ENCODE data around the gene SPSB1. TPM values are rescaled to one million over a fixed set of nuclear protein-coding genes. Genes with fewer than 3 reads are reported as not detected.

Gene SPSB1
- total and polyA plus RNA-seq, 2 of the 4 experiments (the other 2 are of a cell fraction), result 16.7 to 19.8 TPM

DNA sequence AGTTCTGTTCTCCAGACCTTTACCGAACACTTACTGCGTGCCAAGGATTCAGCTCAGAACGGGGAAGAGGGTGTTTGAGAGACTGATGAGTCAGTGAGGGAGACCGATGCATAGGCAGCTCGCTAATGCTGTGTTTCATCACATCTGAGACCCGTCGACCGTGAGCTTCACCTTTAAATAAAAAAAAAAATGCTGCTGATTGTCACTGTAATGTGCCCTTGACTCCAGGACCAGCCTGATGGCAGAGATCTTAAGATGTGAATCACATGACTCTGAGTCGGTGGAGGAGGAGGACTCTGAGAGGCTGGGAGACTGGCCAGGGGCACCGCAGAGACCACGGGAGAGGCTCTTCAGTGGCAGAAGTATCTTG is 28.8 kb downstream of the SPSB1 start:
- intact Hi-C loops (cut with micrococcal nuclease) (loop anchor here (2.0 kb wide), 1 partner anchor 27 kb away; no protein-coding TSS in a partner anchor), dilution Hi-C loops (cut with HindIII; ENCODE audit: low sequenced_read_pairs, unreplicated experiment) (no loop called here), in situ Hi-C loops (cut with MboI; ENCODE audit: low sequenced_read_pairs) (no loop called here)
- Histone ChIP-seq H3K4me2 (ENCODE audit: low read depth, low read length) (peak overlapping the region; percentile 91), H3K23ac (ENCODE audit: low read depth, low read length) (peak overlapping the region; percentile 74; the same call in 1 of the 2 replicates), H3K4me1 (ENCODE audit: control insufficient read depth, insufficient read depth, low read length) (peaks cover 47% of the 10 kb centered on the region), H3K79me1 (ENCODE audit: low read depth in 1 of 2, low read length in 2 of 2) (peaks cover 39 to 95% of the 10 kb centered on the region in 2 experiments), H4K5ac (ENCODE audit: low read depth, low read length) (peak overlapping the region; percentile 11; the same call in 1 of the 2 replicates), H2BK20ac (ENCODE audit: low read depth, low read length) (peak overlapping the region; percentile 75), H4K91ac (ENCODE audit: insufficient read depth, low read depth, low read length) (peak overlapping the region; percentile 75), H3K56ac (ENCODE audit: extremely low read depth, insufficient read depth, low read length) (peak overlapping the region; percentile 35; the same call in 1 of the 2 replicates), H3K4ac (ENCODE audit: low read depth, low read length) (peak overlapping the region; percentile 79), H3K18ac (ENCODE audit: low read depth, low read length) (peak overlapping the region; percentile 50; the same call in 1 of the 2 replicates), H3K36me3 (ENCODE audit: control insufficient read depth, insufficient read depth, low read length) (no peaks in the 10 kb centered on the region; the same call in 1 of the 2 replicates), H3K27ac (ENCODE audit: insufficient read depth, low read length) (peak overlapping the region; percentile 85), H3K9me3 (ENCODE audit: control insufficient read depth, insufficient read depth, low read length) (no peaks in the 10 kb centered on the region), H3K27me3 (ENCODE audit: control insufficient read depth, insufficient read depth, low read length) (no peaks in the 10 kb centered on the region), H3K9me1 (ENCODE audit: insufficient read depth, low read length) (peaks cover 65% of the 10 kb centered on the region), H4K8ac (ENCODE audit: low read depth in 2 of 2, low read length in 2 of 2) (peak overlapping the region in 1 of 2 experiments; percentile 41; a peak in 1 of 4 replicates), H2AK5ac (ENCODE audit: low read depth, low read length) (peak overlapping the region; percentile 92), H3K9ac (ENCODE audit: low read depth, low read length) (peak overlapping the region; percentile 19), H2AK9ac (replicated peaks; ENCODE audit: low read depth, low read length, poor library complexity) (peak overlapping the region; percentile 61), H2AFZ (replicated peaks; ENCODE audit: low read length, poor library complexity) (peak overlapping the region; percentile 68), H3K4me3 (ENCODE audit: insufficient read depth, low read depth, low read length) (peak overlapping the region; percentile 21; the same call in 1 of the 2 replicates), H4K20me1 (ENCODE audit: insufficient read depth, low read length) (peaks cover 99% of the 10 kb centered on the region), H2BK5ac (ENCODE audit: low read depth, low read length, poor library complexity, severe bottlenecking) (peak overlapping the region; percentile 90), H2BK15ac (ENCODE audit: low read depth, low read length) (0 out of 3 replicates have a peak overlapping the region, but pooled peaks have one; percentile 6), H3K14ac (replicated peaks; ENCODE audit: low read depth, low read length) (peak overlapping the region; percentile 70), H2BK120ac (ENCODE audit: low read depth, low read length) (peak overlapping the region; percentile 82)
- ATAC-seq (ENCODE audit: low read depth) (peak; percentile 79), DNase-seq (peak; percentile 91)
- 20% methylated on average over 1 of the region's 11 CpGs; no CpG with 5 or more reads in 1 of the 2 experiments for WGBS, 2 experiments (ENCODE audit: extremely low coverage in 2 of 2, insufficient read length in 1 of 2)
- POLR2A ChIA-PET (ENCODE audit: unreplicated experiment), result interaction anchor here (0.6 to 0.7 kb wide), 4 partner anchors 24 to 137 kb away, joined by 4 to 17 read pairs (median 7); no protein-coding TSS in a partner anchor
- CTCF ChIA-PET, result interaction anchor here (0.6 to 1.5 kb wide), 4 partner anchors 11 to 211 kb away, joined by 3 read pairs; no protein-coding TSS in a partner anchor
- BruUV-seq (replicated peaks), result no TSS peak
- TF ChIP-seq, protein P1, sequence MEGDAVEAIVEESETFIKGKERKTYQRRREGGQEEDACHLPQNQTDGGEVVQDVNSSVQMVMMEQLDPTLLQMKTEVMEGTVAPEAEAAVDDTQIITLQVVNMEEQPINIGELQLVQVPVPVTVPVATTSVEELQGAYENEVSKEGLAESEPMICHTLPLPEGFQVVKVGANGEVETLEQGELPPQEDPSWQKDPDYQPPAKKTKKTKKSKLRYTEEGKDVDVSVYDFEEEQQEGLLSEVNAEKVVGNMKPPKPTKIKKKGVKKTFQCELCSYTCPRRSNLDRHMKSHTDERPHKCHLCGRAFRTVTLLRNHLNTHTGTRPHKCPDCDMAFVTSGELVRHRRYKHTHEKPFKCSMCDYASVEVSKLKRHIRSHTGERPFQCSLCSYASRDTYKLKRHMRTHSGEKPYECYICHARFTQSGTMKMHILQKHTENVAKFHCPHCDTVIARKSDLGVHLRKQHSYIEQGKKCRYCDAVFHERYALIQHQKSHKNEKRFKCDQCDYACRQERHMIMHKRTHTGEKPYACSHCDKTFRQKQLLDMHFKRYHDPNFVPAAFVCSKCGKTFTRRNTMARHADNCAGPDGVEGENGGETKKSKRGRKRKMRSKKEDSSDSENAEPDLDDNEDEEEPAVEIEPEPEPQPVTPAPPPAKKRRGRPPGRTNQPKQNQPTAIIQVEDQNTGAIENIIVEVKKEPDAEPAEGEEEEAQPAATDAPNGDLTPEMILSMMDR (conservative IDR thresholded peaks at IDR 0.05; ENCODE audit: low read depth, low read length), result no peak
- TF ChIP-seq RAD21 (IDR thresholded peaks at IDR 0.05; ENCODE audit: low read length) (no peak), CEBPB (IDR thresholded peaks at IDR 0.05; ENCODE audit: low read depth, low read length) (peak; percentile 88), SMC3 (IDR thresholded peaks at IDR 0.05; ENCODE audit: low read depth, low read length) (0 out of 2 replicates have a peak, but pooled peaks have one; percentile 14), CHD1 (IDR thresholded peaks at IDR 0.05; ENCODE audit: low read depth, low read length) (0 out of 2 replicates have a peak, but pooled peaks have one; percentile 53), FOS (IDR thresholded peaks at IDR 0.05; ENCODE audit: low read depth, low read length) (peak; percentile 80), USF2 (IDR thresholded peaks at IDR 0.05; ENCODE audit: low read depth, low read length) (peak; percentile 54; the same call in 1 of the 2 replicates), BHLHE40 (IDR thresholded peaks at IDR 0.05; ENCODE audit: low read depth, low read length) (peak; percentile 45; the same call in 1 of the 2 replicates), MXI1 (IDR thresholded peaks at IDR 0.05; ENCODE audit: borderline replicate concordance, low read depth, low read length) (no peak)

Measured in IMR-90 (cell line).